HG03520 (cell line): Measurements from ENCODE around the gene SLC17A3.

ENCODE experiments used
- ATAC-seq: cut with Tn5 transposase; IDR thresholded peaks from one replicate; pipeline ENCODE4 v1.9.1; 2021; ENCODE audit warnings: mild to moderate bottlenecking, moderate library complexity; ENCODE audit not compliant: unreplicated experiment

The SLC17A3 gene

GRCh38 chr6:25892877-25893276, 18.8 kb upstream of the SLC17A3 start:
- no peak for ATAC-seq

DNA sequence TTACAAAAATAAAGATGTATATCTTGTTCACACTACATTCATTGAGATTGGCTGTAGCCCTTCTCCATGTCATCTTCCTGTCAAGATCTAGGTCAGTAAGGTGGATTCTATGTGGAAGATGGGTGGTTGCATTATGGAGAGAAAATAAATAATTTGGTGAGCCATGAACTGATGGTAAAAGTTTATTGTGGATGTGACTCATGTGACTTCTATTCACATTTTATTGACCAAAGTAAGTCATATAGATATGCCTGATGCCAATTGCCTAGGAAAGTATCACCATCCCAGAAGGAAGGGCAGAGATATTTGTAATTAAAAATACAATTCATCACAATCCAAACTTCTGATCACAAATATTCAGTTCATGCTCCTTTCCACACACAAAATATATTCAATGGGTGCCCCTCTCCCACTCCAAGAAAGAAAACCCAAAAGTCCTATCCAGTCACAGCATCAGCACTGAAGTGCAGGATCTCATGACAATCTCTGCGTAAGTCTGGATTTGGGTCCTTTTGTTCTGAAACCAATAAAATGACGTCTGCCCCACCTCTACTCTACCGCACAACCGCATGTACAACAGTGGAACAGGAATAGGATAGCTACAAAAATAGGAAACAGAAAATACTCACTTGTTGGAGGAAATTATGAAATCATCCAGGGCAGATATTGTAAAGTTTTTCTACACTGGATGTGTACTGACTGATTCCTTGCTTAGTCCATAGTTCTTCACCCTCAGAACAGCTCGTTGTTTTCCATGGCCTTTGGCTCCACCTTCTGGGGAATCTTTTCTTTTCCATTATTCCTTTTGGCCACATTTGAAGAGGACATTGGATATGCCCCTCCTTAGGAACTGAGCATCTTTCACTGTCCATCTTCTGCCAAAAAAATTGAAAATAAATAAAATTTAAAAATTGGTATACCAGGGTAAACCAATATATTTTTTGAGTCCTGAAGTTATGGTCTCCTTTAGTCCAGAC, 16.1 kb upstream of the SLC17A3 start:
- no peak for ATAC-seq

- no peak for ATAC-seq
These were observed 14.6 kb upstream of the SLC17A3 start for GRCh38 chr6:25888626-25889025.

DNA sequence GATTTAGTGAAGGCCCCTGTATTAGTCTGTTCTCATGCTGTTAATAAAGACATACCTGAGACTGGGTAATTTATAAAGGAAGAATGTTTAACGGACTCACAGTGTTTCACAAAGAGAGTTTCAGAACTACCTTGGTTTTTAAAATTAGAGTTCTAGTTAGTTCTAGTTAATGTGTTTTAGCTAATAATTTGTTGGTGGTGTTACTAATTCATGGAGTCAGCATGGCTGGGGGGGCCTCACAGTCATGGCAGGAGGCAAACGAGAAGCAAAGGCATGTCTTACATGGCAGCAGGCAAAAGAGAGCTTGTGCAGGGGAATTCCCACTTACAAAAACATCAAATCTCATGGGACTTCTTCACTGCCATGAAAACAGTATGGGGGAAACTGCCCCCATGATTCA, 12.0 kb upstream of the SLC17A3 start:
- no peak for ATAC-seq

DNA sequence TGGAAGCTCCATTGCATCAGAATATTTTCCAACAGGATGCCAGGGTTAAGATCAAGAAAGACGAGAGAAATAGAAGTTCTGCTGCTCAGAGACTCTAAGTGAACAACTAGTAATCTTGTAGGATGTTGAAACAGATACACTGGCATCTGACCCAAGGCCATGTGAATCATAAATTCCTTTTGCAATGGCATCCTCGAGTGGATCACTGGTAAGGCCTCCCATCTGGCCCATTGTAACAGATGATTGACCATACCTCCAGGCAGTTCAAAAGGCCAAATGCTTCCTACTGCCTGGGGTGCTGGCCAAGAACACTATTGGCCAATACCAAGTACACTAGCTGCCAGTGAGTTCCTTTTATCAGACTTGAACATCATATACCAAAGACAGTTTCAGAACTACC, 9.9 kb upstream of the SLC17A3 start:
- ATAC-seq: no peak

DNA sequence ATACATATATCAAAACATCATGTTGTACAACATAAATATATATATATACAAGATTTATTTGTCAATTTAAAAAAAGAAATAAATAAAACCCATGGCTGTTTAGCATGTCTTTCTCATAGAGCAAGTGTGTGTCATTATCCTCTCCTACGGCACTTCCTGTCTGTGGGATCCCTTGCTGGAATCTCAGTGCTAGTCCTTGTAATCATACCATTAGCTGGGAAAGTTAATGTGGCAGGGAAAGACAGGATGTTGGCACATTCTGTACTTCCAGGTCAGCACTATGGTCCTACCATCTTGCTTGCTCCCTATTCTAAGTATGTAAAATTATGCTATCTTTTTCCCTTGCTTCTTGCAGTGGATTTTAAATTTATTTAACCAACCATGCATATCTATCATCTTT, 9.5 kb upstream of the SLC17A3 start:
- no peak for ATAC-seq

DNA sequence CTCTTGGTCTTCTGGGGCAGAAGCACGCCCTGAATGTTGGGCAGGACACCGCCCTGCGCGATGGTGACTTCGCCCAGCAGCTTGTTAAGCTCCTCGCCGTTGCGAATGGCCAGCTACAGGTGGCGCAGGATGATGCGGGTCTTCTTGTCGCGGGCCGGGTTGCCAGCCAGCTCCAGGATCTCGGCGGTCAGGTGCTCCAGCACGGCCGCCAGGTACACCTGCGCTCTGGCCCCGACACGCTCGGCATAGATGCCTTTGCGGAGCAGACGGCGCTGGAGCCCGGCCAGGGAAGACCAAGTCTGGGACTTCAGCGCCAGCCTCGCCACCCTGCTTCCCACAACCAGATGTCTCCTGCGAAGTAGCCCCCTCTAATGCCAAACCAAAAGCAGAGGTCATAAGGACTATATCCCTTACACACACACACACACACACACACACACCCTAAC, 8.0 kb upstream of the SLC17A3 start:
- ATAC-seq: no peak

- no peak for ATAC-seq
These were observed 6.6 kb upstream of the SLC17A3 start for GRCh38 chr6:25880601-25881000.

GRCh38 chr6:25878721-25879322, 4.8 kb upstream of the SLC17A3 start:
- no peak for ATAC-seq

- no peak for ATAC-seq
These were observed 2.0 kb upstream of the SLC17A3 start for GRCh38 chr6:25875926-25876602.

DNA sequence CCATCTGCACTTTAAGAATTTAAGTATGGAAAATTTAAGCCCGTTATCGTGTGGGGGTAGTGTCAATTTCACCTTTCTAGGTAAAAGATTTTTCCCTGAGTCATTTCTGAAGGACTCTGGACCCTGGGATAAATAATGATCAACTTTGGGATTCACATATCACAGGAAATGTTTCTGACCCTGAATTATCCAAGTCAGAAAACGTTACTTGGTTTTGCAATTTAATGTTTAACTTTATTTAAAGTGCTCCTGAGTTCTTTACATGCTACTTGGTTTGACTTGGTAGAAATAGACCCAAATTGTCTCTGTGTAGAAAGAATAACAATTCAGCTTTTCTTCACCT, 1.5 kb upstream of the SLC17A3 start:
- no peak for ATAC-seq

DNA sequence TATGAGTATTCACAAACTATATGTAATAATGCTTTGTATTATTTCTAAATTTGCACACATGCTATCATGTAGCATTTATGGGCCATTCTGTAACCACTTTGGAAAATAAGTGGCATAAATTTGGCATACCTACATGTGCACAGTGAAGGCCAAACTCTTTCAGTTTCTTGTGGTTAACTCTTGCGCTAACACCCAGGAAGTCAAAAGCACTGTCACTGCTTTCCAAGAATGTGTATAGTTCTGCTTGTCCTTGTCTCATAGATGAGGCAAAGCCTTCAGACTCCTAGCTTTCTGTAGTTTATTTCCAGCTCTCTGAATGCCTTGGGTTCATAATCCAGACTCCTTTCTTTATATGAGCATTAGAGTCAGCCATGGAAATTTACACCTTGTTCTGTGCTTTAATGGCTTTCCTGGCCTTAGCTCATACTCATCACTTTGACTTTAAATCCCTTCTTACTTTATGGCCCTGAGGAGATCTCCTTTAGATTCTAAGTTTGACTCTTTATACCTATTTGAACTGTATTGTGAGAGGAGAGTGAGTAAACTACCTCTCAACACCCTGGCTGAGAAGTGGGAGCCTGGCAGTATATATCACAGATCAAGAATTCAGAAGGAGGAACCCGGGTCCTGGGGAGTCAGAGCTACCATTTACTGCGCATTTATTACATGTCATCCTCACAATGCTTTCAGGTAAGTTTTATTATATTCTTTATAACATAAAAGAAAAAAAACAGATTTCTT, 949 bp upstream of the SLC17A3 start:
- ATAC-seq: no peak

DNA sequence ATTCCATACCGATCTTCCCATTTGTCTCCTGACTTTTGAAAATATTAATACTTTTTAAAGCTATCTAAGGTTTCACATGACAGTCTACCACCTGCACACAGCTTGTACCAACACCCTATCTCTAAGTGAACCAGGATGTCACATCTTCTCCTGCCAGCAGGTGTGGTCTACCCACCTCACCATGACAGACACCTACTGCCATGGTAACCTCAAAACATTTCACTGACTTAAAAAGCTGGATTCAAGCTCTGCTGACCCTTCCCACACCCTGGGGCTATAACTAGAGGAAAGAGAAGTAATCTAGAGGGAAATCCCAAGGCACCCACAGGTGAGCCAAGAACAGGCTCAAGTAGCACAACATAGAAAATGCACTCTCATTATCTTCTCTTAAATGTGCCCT, 1.2 kb downstream of the SLC17A3 start:
- no peak for ATAC-seq

- ATAC-seq: no peak
These were observed 4.2 kb downstream of the SLC17A3 start for GRCh38 chr6:25869840-25870239.

- no peak for ATAC-seq
These were observed 5.4 kb downstream of the SLC17A3 start for GRCh38 chr6:25868436-25869183.

DNA sequence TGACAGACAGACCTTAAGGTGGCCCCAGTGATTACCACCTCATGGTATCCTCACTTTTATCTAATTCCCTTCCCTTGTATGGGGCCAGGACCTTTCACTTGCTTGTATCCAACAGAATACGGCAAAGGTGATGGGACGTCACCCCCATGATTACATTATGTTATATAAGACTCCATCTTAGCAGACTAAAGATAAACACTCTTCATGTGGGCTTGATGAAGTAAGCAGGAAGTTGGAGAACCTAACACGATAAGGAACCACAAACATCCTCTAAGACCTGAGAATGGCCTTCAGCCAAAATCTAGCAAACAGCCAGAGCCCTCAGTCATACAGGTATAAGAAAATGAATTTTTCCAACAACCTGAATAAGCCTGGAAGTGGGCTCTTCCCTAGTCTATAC, 8.0 kb downstream of the SLC17A3 start:
- ATAC-seq: no peak

GRCh38 chr6:25863360-25863759, 10.7 kb downstream of the SLC17A3 start:
- no peak for ATAC-seq

DNA sequence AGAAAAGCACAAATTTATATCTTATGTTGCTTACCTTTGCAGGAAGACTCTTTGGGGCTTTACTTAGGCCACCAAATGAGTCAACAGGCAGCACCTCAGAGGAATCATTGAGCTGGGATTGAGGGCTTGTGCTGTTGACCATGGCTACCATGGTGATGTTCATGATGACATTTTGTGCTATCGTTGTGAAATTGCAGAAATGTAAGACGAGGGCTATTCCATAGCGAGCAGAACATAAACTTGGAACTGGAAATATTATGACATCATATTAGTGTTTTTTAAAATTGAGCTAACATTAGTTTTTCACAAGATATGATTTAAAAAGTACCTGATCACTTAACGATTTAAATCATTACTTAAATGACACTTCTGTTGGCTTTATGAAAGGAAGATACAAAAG, 11.8 kb downstream of the SLC17A3 start:
- ATAC-seq: no peak

- ATAC-seq: no peak
These were observed 21.3 kb downstream of the SLC17A3 start for GRCh38 chr6:25852756-25853155.

DNA sequence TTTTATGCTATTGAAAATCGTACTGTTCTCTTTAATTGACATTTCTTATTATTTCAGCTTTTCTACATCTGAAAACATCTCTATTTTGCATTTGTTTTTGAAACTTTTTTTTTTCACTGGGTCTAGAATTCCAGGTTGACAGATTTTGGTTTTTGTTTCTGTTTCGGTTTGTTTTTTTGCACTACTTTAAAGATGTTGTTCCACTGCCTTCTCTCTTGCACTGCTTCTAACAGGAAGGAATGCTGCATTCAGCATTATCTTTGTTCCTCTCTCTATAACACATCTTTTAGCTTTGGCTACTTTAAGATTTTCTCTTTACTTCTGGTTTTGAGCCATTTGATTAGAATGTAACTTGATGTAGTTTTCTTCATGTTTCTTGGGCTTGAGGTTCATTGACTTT, 22.1 kb downstream of the SLC17A3 start:
- no peak for ATAC-seq
